HepG2 (cell line): ENCODE results near the gene SPC24. TPM values are rescaled to one million over a fixed set of nuclear protein-coding genes. Genes with fewer than 3 reads are reported as not detected.

Experiments used
- FOSL2 ChIP-seq: sonication (generic); formaldehyde crosslinking; IDR thresholded peaks from 2 replicates; pipeline ENCODE4 v1.4.0; 2020; ENCODE audit warnings: missing genetic modification reagents
- HIVEP1 ChIP-seq: sonication (generic); formaldehyde crosslinking; IDR thresholded peaks from 2 replicates; pipeline ENCODE4 v1.4.0; 2020; ENCODE audit warnings: mild to moderate bottlenecking, missing genetic modification reagents
- NFRKB ChIP-seq: fragments of 450-650 bp; IDR thresholded peaks from 2 replicates; pipeline ENCODE4 v1.6.1; 2017
- RFXANK ChIP-seq: IDR thresholded peaks from 2 replicates; pipeline ENCODE4 v1.6.1; 2016
- SNRNP70 ChIP-seq: fragments of 200-400 bp; formaldehyde crosslinking; IDR thresholded peaks from 2 replicates; pipeline ENCODE4 v1.6.1; 2017; ENCODE audit warnings: mild to moderate bottlenecking, low read depth, low read length, moderate library complexity
- ZNF383 ChIP-seq: sonication (generic); formaldehyde crosslinking; IDR thresholded peaks from 2 replicates; pipeline ENCODE4 v1.4.0; 2020; ENCODE audit warnings: missing genetic modification reagents, mild to moderate bottlenecking, borderline replicate concordance
- ZNF44 ChIP-seq: sonication (generic); formaldehyde crosslinking; IDR thresholded peaks from 2 replicates; pipeline ENCODE4 v1.5.1; 2020; ENCODE audit warnings: mild to moderate bottlenecking, missing genetic modification reagents
- polyA plus RNA-seq, 8 experiments: library from polyadenylated mRNA; depleted of rRNA in 3 of 8; stranded (reverse) in 7 of 8; unstranded in 1 of 8; fragments of >200 nt; fragmentation: Illumina TruSeq in 4 of 8; extraction: Trizol in 4 of 8; gene quantifications; 2 replicates each; pipeline versions ENCODE4 v1.2.1 to v1.2.3, GENCODE V29; 2011 to 2016; ENCODE audit warnings: low read depth in 4 of 8, missing spikeins in 1 of 8, mixed read lengths in 1 of 8; ENCODE audit not compliant: insufficient read depth in 1 of 8
- total RNA-seq, 5 experiments: library from RNA; depleted of rRNA; stranded (reverse); fragments of >200 nt; fragmentation: Illumina TruSeq; extraction: Trizol; gene quantifications; 2 replicates each; pipeline ENCODE4 v1.2.3, GENCODE V29; 2016; ENCODE audit warnings: low read depth in 1 of 5
- TF ChIP-seq, protein P1 (sequence below): sonication (generic); formaldehyde crosslinking; IDR thresholded peaks from 2 replicates; pipeline ENCODE4 v1.4.0; 2020; ENCODE audit warnings: mild to moderate bottlenecking, missing genetic modification reagents
- TF ChIP-seq, protein P2 (sequence below): sonication (generic); formaldehyde crosslinking; IDR thresholded peaks from 2 replicates; pipeline ENCODE4 v1.5.1; 2020; ENCODE audit warnings: missing genetic modification reagents, mild to moderate bottlenecking, borderline replicate concordance
- TF ChIP-seq, protein P3 (sequence below): IDR thresholded peaks from 2 replicates; pipeline ENCODE4 v1.6.1; 2016; ENCODE audit warnings: low read depth, missing genetic modification reagents, missing compliant biosample characterization
- TF ChIP-seq, protein P4 (sequence below): sonication (generic); formaldehyde crosslinking; IDR thresholded peaks from 2 replicates; pipeline ENCODE4 v1.4.0; 2020; ENCODE audit warnings: missing genetic modification reagents
- TF ChIP-seq, protein P5 (sequence below): sonication (generic); formaldehyde crosslinking; IDR thresholded peaks from 2 replicates; pipeline ENCODE4 v1.5.0; 2020; ENCODE audit warnings: mild to moderate bottlenecking, missing genetic modification reagents, borderline replicate concordance
- TF ChIP-seq, protein P6 (sequence below): IDR thresholded peaks from 2 replicates; pipeline ENCODE4 v1.6.1; 2016; ENCODE audit warnings: low read depth, borderline replicate concordance

Gene SPC24
- total and polyA plus RNA-seq, 2 of the 13 experiments (the other 11 are each of a cell fraction or from before 2014, with no cell fraction given): 10.0 to 46.2 TPM

DNA sequence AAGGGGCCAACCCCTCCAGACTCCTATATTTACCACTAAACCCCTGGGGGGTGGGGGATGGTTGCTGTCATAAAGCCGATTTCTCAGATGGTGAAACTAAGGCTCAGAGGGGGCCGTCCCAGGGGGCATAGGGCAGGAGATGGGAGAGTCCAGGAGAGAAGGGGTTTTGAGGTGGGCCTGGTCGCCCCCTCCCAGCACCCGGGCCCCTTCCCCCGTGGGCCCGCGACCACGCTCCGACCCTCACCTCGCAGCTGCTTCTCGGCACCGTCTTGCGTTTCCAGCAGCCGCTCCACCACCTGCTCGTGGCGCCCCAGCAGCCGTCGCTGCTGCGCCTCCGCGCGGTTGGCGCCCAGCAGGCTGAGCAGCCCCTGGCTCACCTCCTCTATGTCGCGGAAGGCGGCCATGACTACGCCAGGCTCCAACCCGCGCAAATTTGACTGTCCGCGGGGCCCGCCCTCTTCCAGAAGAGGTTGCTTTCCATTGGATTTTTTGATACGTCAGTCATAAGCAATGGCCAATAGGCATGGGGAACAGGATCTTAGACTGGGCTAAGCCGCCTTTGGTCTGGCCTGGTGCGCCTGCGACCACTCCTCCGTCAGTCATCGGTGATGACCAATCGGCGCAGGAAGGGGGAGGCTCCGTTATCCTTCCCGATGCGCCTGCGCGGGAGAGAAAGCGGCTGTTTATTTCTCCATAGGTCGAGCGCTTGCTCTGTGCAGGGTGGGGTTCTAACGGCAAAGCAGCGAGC, at the start of gene SPC24 (continued):
- TF ChIP-seq, protein P1, sequence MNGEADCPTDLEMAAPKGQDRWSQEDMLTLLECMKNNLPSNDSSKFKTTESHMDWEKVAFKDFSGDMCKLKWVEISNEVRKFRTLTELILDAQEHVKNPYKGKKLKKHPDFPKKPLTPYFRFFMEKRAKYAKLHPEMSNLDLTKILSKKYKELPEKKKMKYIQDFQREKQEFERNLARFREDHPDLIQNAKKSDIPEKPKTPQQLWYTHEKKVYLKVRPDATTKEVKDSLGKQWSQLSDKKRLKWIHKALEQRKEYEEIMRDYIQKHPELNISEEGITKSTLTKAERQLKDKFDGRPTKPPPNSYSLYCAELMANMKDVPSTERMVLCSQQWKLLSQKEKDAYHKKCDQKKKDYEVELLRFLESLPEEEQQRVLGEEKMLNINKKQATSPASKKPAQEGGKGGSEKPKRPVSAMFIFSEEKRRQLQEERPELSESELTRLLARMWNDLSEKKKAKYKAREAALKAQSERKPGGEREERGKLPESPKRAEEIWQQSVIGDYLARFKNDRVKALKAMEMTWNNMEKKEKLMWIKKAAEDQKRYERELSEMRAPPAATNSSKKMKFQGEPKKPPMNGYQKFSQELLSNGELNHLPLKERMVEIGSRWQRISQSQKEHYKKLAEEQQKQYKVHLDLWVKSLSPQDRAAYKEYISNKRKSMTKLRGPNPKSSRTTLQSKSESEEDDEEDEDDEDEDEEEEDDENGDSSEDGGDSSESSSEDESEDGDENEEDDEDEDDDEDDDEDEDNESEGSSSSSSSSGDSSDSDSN (CRISPR knock-in tag): no peak; the same call in 1 of the 2 replicates
- TF ChIP-seq HIVEP1: 0 out of 2 replicates have a peak, but pooled peaks have one; percentile 32
- TF ChIP-seq ZNF383 (CRISPR knock-in tag): no peak
- no peak for TF ChIP-seq ZNF44 (CRISPR knock-in tag)
- TF ChIP-seq FOSL2 (CRISPR knock-in tag): no peak
- TF ChIP-seq SNRNP70: no peak
- TF ChIP-seq, protein P2, sequence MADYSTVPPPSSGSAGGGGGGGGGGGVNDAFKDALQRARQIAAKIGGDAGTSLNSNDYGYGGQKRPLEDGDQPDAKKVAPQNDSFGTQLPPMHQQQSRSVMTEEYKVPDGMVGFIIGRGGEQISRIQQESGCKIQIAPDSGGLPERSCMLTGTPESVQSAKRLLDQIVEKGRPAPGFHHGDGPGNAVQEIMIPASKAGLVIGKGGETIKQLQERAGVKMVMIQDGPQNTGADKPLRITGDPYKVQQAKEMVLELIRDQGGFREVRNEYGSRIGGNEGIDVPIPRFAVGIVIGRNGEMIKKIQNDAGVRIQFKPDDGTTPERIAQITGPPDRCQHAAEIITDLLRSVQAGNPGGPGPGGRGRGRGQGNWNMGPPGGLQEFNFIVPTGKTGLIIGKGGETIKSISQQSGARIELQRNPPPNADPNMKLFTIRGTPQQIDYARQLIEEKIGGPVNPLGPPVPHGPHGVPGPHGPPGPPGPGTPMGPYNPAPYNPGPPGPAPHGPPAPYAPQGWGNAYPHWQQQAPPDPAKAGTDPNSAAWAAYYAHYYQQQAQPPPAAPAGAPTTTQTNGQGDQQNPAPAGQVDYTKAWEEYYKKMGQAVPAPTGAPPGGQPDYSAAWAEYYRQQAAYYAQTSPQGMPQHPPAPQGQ: no peak
- TF ChIP-seq, protein P3, sequence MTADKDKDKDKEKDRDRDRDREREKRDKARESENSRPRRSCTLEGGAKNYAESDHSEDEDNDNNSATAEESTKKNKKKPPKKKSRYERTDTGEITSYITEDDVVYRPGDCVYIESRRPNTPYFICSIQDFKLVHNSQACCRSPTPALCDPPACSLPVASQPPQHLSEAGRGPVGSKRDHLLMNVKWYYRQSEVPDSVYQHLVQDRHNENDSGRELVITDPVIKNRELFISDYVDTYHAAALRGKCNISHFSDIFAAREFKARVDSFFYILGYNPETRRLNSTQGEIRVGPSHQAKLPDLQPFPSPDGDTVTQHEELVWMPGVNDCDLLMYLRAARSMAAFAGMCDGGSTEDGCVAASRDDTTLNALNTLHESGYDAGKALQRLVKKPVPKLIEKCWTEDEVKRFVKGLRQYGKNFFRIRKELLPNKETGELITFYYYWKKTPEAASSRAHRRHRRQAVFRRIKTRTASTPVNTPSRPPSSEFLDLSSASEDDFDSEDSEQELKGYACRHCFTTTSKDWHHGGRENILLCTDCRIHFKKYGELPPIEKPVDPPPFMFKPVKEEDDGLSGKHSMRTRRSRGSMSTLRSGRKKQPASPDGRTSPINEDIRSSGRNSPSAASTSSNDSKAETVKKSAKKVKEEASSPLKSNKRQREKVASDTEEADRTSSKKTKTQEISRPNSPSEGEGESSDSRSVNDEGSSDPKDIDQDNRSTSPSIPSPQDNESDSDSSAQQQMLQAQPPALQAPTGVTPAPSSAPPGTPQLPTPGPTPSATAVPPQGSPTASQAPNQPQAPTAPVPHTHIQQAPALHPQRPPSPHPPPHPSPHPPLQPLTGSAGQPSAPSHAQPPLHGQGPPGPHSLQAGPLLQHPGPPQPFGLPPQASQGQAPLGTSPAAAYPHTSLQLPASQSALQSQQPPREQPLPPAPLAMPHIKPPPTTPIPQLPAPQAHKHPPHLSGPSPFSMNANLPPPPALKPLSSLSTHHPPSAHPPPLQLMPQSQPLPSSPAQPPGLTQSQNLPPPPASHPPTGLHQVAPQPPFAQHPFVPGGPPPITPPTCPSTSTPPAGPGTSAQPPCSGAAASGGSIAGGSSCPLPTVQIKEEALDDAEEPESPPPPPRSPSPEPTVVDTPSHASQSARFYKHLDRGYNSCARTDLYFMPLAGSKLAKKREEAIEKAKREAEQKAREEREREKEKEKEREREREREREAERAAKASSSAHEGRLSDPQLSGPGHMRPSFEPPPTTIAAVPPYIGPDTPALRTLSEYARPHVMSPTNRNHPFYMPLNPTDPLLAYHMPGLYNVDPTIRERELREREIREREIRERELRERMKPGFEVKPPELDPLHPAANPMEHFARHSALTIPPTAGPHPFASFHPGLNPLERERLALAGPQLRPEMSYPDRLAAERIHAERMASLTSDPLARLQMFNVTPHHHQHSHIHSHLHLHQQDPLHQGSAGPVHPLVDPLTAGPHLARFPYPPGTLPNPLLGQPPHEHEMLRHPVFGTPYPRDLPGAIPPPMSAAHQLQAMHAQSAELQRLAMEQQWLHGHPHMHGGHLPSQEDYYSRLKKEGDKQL (CRISPR knock-in tag): no peak
- no peak for TF ChIP-seq RFXANK (CRISPR knock-in tag)
- TF ChIP-seq, protein P4, sequence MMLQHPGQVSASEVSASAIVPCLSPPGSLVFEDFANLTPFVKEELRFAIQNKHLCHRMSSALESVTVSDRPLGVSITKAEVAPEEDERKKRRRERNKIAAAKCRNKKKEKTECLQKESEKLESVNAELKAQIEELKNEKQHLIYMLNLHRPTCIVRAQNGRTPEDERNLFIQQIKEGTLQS (CRISPR knock-in tag): 0 out of 2 replicates have a peak, but pooled peaks have one; percentile 36
- TF ChIP-seq NFRKB: no peak
- TF ChIP-seq, protein P5, sequence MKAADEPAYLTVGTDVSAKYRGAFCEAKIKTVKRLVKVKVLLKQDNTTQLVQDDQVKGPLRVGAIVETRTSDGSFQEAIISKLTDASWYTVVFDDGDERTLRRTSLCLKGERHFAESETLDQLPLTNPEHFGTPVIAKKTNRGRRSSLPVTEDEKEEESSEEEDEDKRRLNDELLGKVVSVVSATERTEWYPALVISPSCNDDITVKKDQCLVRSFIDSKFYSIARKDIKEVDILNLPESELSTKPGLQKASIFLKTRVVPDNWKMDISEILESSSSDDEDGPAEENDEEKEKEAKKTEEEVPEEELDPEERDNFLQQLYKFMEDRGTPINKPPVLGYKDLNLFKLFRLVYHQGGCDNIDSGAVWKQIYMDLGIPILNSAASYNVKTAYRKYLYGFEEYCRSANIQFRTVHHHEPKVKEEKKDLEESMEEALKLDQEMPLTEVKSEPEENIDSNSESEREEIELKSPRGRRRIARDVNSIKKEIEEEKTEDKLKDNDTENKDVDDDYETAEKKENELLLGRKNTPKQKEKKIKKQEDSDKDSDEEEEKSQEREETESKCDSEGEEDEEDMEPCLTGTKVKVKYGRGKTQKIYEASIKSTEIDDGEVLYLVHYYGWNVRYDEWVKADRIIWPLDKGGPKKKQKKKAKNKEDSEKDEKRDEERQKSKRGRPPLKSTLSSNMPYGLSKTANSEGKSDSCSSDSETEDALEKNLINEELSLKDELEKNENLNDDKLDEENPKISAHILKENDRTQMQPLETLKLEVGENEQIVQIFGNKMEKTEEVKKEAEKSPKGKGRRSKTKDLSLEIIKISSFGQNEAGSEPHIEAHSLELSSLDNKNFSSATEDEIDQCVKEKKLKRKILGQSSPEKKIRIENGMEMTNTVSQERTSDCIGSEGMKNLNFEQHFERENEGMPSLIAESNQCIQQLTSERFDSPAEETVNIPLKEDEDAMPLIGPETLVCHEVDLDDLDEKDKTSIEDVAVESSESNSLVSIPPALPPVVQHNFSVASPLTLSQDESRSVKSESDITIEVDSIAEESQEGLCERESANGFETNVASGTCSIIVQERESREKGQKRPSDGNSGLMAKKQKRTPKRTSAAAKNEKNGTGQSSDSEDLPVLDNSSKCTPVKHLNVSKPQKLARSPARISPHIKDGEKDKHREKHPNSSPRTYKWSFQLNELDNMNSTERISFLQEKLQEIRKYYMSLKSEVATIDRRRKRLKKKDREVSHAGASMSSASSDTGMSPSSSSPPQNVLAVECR: peak; percentile 99
- TF ChIP-seq, protein P6, sequence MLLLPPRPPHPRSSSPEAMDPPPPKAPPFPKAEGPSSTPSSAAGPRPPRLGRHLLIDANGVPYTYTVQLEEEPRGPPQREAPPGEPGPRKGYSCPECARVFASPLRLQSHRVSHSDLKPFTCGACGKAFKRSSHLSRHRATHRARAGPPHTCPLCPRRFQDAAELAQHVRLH (CRISPR knock-in tag): peak; percentile 35; the same call in 1 of the 2 replicates
